ENCODE measurements around the gene ADGRB2. TPM values are rescaled to one million over a fixed set of nuclear protein-coding genes. Genes with fewer than 3 reads are reported as not detected.

The ADGRB2 gene
- polyA plus RNA-seq, 4 donors = 4.8 to 43.7 (median 11.6) TPM

DNA sequence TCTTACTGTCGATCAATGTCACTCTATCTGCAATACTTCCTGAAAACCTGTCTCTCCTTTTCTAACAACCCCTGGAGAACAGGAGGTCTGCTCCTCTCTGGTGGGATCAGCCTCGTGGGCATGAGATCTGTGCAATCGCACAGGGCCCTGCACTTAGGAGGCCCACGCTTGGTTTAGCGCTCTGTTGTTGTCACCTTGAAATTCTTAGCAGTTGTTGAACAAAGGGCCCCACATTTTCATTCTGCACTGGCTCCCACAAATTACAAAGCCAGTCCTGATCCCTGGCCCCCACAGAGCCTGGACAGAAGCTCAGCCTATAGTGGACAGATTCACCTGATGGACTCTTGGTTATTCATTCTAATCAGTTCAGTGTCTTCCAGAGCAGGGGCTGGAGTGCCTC lies 33.1 kb upstream of the ADGRB2 start:
- no peaks in the 10 kb centered on the region for H3K36me3 ChIP-seq (ENCODE audit: control insufficient read depth in 3 of 3, insufficient read depth in 2 of 3, low read depth in 1 of 3, low read length in 3 of 3)
- FAIRE-seq (no peak), DNase-seq (no peak)
- H3K27ac ChIP-seq (ENCODE audit: low read depth in 1 of 3, low read length in 2 of 3) = no peak overlapping the region
- no peaks in the 10 kb centered on the region for H3K9me3 ChIP-seq (ENCODE audit: control insufficient read depth in 2 of 2, insufficient read depth in 1 of 2, low read depth in 1 of 2, low read length in 1 of 2)
- no peak overlapping the region for H3K4me3 ChIP-seq (ENCODE audit: low read depth in 1 of 3, low read length in 3 of 3)
- 79 to 87% (median 82%) methylated on average over 5 of the region's 5 CpGs for WGBS, 3 donors
- H3K27me3 ChIP-seq (ENCODE audit: control insufficient read depth in 3 of 3, insufficient read depth in 3 of 3, low read length in 3 of 3) = peaks cover 0 to 5% (median 0%) of the 10 kb centered on the region in 3 donors
- H3K4me1 ChIP-seq (ENCODE audit: control insufficient read depth in 3 of 3, insufficient read depth in 2 of 3, low read depth in 1 of 3, low read length in 2 of 3) = no peaks in the 10 kb centered on the region

DNA sequence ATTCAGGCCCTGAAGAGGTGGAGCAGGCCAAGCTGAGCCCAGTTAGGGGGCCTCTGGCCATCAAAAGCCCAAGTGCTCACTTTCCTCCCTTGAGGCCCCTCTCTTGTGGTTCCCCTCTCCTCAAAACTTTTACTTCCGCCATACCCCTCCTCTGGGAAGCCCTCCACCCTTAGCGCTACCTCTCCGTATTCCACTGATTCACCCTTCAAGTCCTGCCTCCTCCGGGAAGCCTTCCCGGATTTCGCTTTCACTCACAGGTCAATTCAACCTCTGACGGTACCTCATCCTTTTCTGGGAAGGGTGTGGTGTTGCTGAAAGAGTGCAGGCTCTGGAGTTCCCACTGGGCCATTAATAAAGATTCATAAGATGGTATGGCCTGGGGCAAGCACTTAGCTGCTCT lies 32.6 kb upstream of the ADGRB2 start:
- Histone ChIP-seq H3K4me1 (ENCODE audit: control insufficient read depth in 3 of 3, insufficient read depth in 2 of 3, low read depth in 1 of 3, low read length in 2 of 3) (no peaks in the 10 kb centered on the region), H3K9me3 (ENCODE audit: control insufficient read depth in 2 of 2, insufficient read depth in 1 of 2, low read depth in 1 of 2, low read length in 1 of 2) (no peaks in the 10 kb centered on the region), H3K36me3 (ENCODE audit: control insufficient read depth in 3 of 3, insufficient read depth in 2 of 3, low read depth in 1 of 3, low read length in 3 of 3) (no peaks in the 10 kb centered on the region), H3K27me3 (ENCODE audit: control insufficient read depth in 3 of 3, insufficient read depth in 3 of 3, low read length in 3 of 3) (peaks cover 0 to 5% (median 0%) of the 10 kb centered on the region in 3 donors), H3K27ac (ENCODE audit: low read depth in 1 of 3, low read length in 2 of 3) (no peak overlapping the region), H3K4me3 (ENCODE audit: low read depth in 1 of 3, low read length in 3 of 3) (no peak overlapping the region)
- FAIRE-seq (no peak), DNase-seq (no peak)
- 90 to 94% (median 93%) methylated on average over 7 of the region's 7 CpGs for WGBS, 3 donors

DNA sequence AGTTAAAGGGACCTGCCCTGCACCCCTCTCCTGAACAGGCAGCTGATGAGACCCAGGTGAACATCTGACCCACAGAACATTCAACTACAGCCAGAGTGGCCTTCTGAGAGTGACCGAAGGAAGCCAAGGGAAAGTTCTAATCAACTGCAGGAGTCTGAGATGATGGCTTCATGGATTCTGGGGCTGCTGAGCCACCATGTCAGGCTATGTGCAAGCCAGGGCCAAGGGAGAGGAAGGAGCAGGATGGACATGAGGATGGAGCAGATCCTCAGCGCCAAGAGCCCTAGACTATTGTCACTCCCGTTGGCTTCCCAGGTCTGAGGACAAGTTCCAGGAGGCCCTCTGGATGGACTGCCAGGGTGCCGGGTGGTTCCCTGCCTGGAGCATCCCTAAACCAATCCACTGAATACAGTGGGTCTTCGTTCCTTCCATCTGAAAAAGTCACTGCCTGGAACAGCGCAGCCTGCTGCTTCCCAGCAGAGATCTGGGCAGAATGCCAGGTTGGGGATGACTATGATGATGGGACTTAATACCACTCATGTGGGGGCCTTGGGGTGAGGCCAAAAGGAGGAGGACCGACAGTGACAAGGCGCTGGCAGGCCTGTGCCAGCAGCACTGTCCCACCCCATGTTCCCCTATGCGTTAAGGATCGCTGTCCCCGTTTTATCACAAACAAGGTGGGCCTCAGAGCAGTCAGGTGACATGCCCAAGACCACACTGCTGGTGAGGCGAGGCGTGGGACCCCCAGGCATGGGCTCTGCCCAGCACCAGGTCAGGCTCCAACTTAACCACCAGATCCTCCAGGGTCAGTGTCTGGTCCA lies 31.9 kb upstream of the ADGRB2 start:
- DNase-seq (no peak), FAIRE-seq (no peak)
- Histone ChIP-seq H3K36me3 (ENCODE audit: control insufficient read depth in 3 of 3, insufficient read depth in 2 of 3, low read depth in 1 of 3, low read length in 3 of 3) (no peaks in the 10 kb centered on the region), H3K27ac (ENCODE audit: low read depth in 1 of 3, low read length in 2 of 3) (no peak overlapping the region), H3K4me1 (ENCODE audit: control insufficient read depth in 3 of 3, insufficient read depth in 2 of 3, low read depth in 1 of 3, low read length in 2 of 3) (no peaks in the 10 kb centered on the region), H3K27me3 (ENCODE audit: control insufficient read depth in 3 of 3, insufficient read depth in 3 of 3, low read length in 3 of 3) (peaks cover 0 to 8% (median 0%) of the 10 kb centered on the region in 3 donors), H3K9me3 (ENCODE audit: control insufficient read depth in 2 of 2, insufficient read depth in 1 of 2, low read depth in 1 of 2, low read length in 1 of 2) (no peaks in the 10 kb centered on the region), H3K4me3 (ENCODE audit: low read depth in 1 of 3, low read length in 3 of 3) (no peak overlapping the region)
- WGBS, 3 donors = 69 to 78% (median 74%) methylated on average over 12 to 13 of the region's 13 CpGs

DNA sequence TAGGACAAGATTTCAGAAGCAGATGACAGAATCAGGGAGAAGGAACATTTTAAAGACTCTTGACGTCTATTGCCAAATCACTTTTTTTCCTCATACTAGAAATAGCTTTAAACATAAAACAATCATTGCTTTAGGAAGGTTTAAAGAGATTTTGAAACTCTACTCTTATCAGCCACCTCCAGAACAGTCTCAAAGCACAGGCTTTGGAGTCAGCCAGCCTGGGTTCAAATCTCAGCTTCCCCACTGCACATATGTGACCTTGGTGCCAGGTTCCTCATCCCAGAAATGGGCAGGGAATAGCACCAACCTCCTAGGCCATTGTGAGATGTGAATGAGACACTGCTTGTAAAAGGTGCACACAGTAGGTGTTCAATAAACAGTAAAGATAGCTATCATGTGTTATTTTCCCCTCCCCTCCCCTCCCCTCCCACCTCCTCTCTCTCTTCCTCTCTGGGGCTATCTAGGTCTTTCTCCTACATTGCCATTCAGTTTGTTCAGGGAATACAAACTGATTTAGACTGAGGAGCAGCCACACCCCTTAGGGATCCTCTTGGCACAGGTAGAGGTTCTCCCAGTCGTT lies 31.0 kb upstream of the ADGRB2 start:
- FAIRE-seq (no peak), DNase-seq (no peak)
- H3K4me3 ChIP-seq (ENCODE audit: low read depth in 1 of 3, low read length in 3 of 3) = no peak overlapping the region
- peaks cover 0 to 8% (median 0%) of the 10 kb centered on the region in 3 donors for H3K27me3 ChIP-seq (ENCODE audit: control insufficient read depth in 3 of 3, insufficient read depth in 3 of 3, low read length in 3 of 3)
- H3K9me3 ChIP-seq (ENCODE audit: control insufficient read depth in 2 of 2, insufficient read depth in 1 of 2, low read depth in 1 of 2, low read length in 1 of 2) = no peaks in the 10 kb centered on the region
- no peaks in the 10 kb centered on the region for H3K36me3 ChIP-seq (ENCODE audit: control insufficient read depth in 3 of 3, insufficient read depth in 2 of 3, low read depth in 1 of 3, low read length in 3 of 3)
- no peaks in the 10 kb centered on the region for H3K4me1 ChIP-seq (ENCODE audit: control insufficient read depth in 3 of 3, insufficient read depth in 2 of 3, low read depth in 1 of 3, low read length in 2 of 3)
- 53 to 62% (median 55%) methylated on average over 2 of the region's 2 CpGs for WGBS, 3 donors
- H3K27ac ChIP-seq (ENCODE audit: low read depth in 1 of 3, low read length in 2 of 3) = no peak overlapping the region

DNA sequence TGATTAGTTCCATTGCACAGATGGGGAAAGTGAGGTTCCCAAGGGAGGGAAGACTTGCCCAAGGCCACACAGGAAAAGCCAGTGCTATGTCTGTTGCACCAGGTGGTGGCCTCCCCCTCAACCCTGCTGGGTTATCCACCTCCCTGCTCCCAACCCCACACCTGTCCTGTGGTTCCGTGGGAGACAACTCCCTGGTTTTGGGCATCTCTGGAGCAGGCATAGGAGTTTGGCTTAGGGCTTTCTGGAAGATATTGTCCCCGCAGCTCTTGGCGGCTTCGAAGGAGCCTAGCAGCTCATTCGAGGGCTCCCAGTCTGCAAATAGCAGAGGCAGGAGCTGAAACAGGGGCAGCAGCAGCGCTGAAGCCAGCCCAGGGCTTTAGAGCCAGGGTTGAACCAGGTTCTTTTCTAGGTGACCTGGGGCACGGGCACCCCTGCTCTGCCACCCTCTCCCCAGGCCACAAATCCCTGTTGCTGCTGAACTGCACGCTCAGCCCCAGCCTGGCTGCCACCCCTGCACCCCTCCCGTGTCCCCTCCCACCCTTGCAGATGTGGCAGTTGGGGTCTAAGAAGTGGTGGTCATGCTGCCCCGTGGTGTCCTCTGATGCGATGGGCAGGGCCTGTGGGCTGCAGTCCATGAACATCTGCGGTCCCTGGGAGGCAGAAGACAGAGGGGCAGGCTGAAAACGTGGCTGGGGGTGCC lies 29.6 kb upstream of the ADGRB2 start:
- no peaks in the 10 kb centered on the region for H3K36me3 ChIP-seq (ENCODE audit: control insufficient read depth in 3 of 3, insufficient read depth in 2 of 3, low read depth in 1 of 3, low read length in 3 of 3)
- H3K27me3 ChIP-seq (ENCODE audit: control insufficient read depth in 3 of 3, insufficient read depth in 3 of 3, low read length in 3 of 3) = peaks cover 0 to 8% (median 0%) of the 10 kb centered on the region in 3 donors
- peaks cover 0 to 9% (median 0%) of the 10 kb centered on the region in 3 donors for H3K4me1 ChIP-seq (ENCODE audit: control insufficient read depth in 3 of 3, insufficient read depth in 2 of 3, low read depth in 1 of 3, low read length in 2 of 3)
- DNase-seq = no peak
- FAIRE-seq = no peak
- 81 to 83% (median 82%) methylated on average over 13 of the region's 13 CpGs for WGBS, 3 donors
- no peaks in the 10 kb centered on the region for H3K9me3 ChIP-seq (ENCODE audit: control insufficient read depth in 2 of 2, insufficient read depth in 1 of 2, low read depth in 1 of 2, low read length in 1 of 2)
- no peak overlapping the region for H3K4me3 ChIP-seq (ENCODE audit: low read depth in 1 of 3, low read length in 3 of 3)
- H3K27ac ChIP-seq (ENCODE audit: low read depth in 1 of 3, low read length in 2 of 3) = no peak overlapping the region

DNA sequence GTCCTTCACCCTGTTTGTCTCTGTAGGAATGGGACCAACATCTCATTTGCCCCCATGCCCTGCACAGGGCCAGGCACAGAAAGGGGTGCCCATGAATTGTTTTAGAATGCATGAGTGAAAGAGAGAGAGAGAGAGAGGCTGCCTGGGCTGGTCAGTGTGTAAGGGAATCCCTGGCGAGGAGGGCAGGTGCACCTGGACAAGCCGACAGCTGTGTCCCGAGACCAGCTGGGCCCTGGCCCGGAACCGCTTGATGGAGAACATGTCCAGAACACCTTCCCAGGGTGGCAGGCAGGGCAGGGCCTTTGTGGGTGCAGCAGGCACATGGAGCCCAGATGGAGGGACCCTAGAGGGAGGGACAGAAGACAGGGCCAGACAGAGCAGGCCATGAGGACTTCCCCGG lies 28.9 kb upstream of the ADGRB2 start:
- H3K27ac ChIP-seq (ENCODE audit: low read depth in 1 of 3, low read length in 2 of 3) = no peak overlapping the region
- H3K4me3 ChIP-seq (ENCODE audit: low read depth in 1 of 3, low read length in 3 of 3) = no peak overlapping the region
- 86 to 91% (median 87%) methylated on average over 6 of the region's 6 CpGs for WGBS, 3 donors
- no peaks in the 10 kb centered on the region for H3K9me3 ChIP-seq (ENCODE audit: control insufficient read depth in 2 of 2, insufficient read depth in 1 of 2, low read depth in 1 of 2, low read length in 1 of 2)
- H3K4me1 ChIP-seq (ENCODE audit: control insufficient read depth in 3 of 3, insufficient read depth in 2 of 3, low read depth in 1 of 3, low read length in 2 of 3) = peaks cover 0 to 13% (median 0%) of the 10 kb centered on the region in 3 donors
- no peaks in the 10 kb centered on the region for H3K36me3 ChIP-seq (ENCODE audit: control insufficient read depth in 3 of 3, insufficient read depth in 2 of 3, low read depth in 1 of 3, low read length in 3 of 3)
- H3K27me3 ChIP-seq (ENCODE audit: control insufficient read depth in 3 of 3, insufficient read depth in 3 of 3, low read length in 3 of 3) = peaks cover 0 to 8% (median 0%) of the 10 kb centered on the region in 3 donors
- FAIRE-seq = no peak
- DNase-seq = no peak

DNA sequence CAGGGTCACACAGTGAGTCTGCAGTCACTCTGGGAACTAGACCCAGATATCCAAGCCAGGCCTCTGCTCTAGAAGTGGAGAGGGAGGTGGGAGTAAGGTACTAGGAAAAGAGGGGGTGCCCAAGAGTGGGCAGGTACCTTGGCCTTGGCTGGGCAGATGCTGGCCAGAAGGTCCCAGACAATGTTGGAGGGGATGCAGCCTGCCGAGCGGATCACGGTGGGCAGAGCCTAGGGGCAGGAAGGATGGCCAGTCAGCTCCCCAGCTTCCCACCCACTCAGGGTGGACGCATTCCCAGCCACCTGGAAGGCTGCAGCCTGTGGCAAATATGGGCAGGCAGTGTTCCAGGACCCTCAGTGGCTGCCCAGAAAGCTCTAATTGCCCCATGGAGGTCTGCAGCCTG lies 28.4 kb upstream of the ADGRB2 start:
- Histone ChIP-seq H3K9me3 (ENCODE audit: control insufficient read depth in 2 of 2, insufficient read depth in 1 of 2, low read depth in 1 of 2, low read length in 1 of 2) (no peaks in the 10 kb centered on the region), H3K27me3 (ENCODE audit: control insufficient read depth in 3 of 3, insufficient read depth in 3 of 3, low read length in 3 of 3) (peaks cover 0 to 5% (median 0%) of the 10 kb centered on the region in 3 donors), H3K27ac (ENCODE audit: low read depth in 1 of 3, low read length in 2 of 3) (no peak overlapping the region), H3K4me1 (ENCODE audit: control insufficient read depth in 3 of 3, insufficient read depth in 2 of 3, low read depth in 1 of 3, low read length in 2 of 3) (peaks cover 0 to 13% (median 2%) of the 10 kb centered on the region in 3 donors), H3K36me3 (ENCODE audit: control insufficient read depth in 3 of 3, insufficient read depth in 2 of 3, low read depth in 1 of 3, low read length in 3 of 3) (no peaks in the 10 kb centered on the region), H3K4me3 (ENCODE audit: low read depth in 1 of 3, low read length in 3 of 3) (no peak overlapping the region)
- no peak for FAIRE-seq
- DNase-seq = no peak
- WGBS, 3 donors = 81 to 88% (median 83%) methylated on average over 4 of the region's 4 CpGs

DNA sequence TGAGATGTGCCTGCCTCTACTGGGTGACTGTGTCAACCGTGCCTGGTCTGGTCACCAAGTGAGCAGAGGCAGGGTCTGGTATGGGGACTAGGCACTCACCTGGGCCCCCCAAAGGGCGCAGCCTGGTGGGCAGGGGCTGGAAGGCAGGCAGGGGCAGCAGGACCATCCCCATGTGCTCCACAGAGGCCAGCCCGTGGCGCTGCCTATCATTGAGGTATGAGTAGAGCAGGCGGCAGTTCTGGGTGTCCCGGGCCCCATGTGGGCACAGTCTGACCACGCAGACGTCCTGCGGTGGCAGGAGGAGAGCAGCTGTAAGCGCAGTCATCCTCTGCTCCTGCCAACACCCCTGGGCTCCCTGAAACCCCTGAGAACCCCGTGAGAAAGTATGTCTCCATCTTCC lies 28.0 kb upstream of the ADGRB2 start:
- DNase-seq = no peak
- Histone ChIP-seq H3K36me3 (ENCODE audit: control insufficient read depth in 3 of 3, insufficient read depth in 2 of 3, low read depth in 1 of 3, low read length in 3 of 3) (no peaks in the 10 kb centered on the region), H3K27me3 (ENCODE audit: control insufficient read depth in 3 of 3, insufficient read depth in 3 of 3, low read length in 3 of 3) (peaks cover 0 to 5% (median 0%) of the 10 kb centered on the region in 3 donors), H3K4me1 (ENCODE audit: control insufficient read depth in 3 of 3, insufficient read depth in 2 of 3, low read depth in 1 of 3, low read length in 2 of 3) (peaks cover 0 to 13% (median 2%) of the 10 kb centered on the region in 3 donors), H3K9me3 (ENCODE audit: control insufficient read depth in 2 of 2, insufficient read depth in 1 of 2, low read depth in 1 of 2, low read length in 1 of 2) (no peaks in the 10 kb centered on the region), H3K27ac (ENCODE audit: low read depth in 1 of 3, low read length in 2 of 3) (no peak overlapping the region), H3K4me3 (ENCODE audit: low read depth in 1 of 3, low read length in 3 of 3) (no peak overlapping the region)
- no peak for FAIRE-seq
- 83 to 87% (median 83%) methylated on average over 11 of the region's 11 CpGs for WGBS, 3 donors

Data from small intestine (tissue), 7 donors.